GM21390 (cell line): ENCODE measurements around the gene RPUSD1.
"Not testable (repeated sequence)": the region's sequence is repeated elsewhere in the genome, so short reads cannot be mapped to it uniquely, and the experiment has no call there.

ENCODE experiments used
- ATAC-seq: cut with Tn5 transposase; IDR thresholded peaks from one replicate; pipeline ENCODE4 v1.9.1; 2021; ENCODE audit not compliant: unreplicated experiment

Gene RPUSD1

GRCh38 chr16:768428-768827 lies 19.8 kb downstream of the RPUSD1 start:
- no peak for ATAC-seq

- ATAC-seq: no peak
Measured at GRCh38 chr16:767743-768235, 20.4 kb downstream of the RPUSD1 start.

- ATAC-seq: no peak
Measured at GRCh38 chr16:766820-767640, 21.2 kb downstream of the RPUSD1 start.

GRCh38 chr16:766008-766819 lies 22.0 kb downstream of the RPUSD1 start:
- no peak for ATAC-seq

GRCh38 chr16:765488-765865 lies 22.7 kb downstream of the RPUSD1 start:
- no peak for ATAC-seq

GRCh38 chr16:764848-765487 lies 23.2 kb downstream of the RPUSD1 start:
- no peak for ATAC-seq

- no peak for ATAC-seq
Measured at GRCh38 chr16:764184-764750, 23.9 kb downstream of the RPUSD1 start.

- no peak for ATAC-seq
Measured at GRCh38 chr16:763369-764183, 24.6 kb downstream of the RPUSD1 start.

- no peak for ATAC-seq
Measured at GRCh38 chr16:762595-763268, 25.4 kb downstream of the RPUSD1 start.

GRCh38 chr16:761625-762513 lies 26.3 kb downstream of the RPUSD1 start:
- no peak for ATAC-seq

- ATAC-seq: no peak
Measured at GRCh38 chr16:760545-761343, 27.4 kb downstream of the RPUSD1 start, which contains the start of gene MSLN. MSLN (plus strand) TSS chr16:760734; CDS start chr16:762681, 1,947 bp downstream.

- no peak for ATAC-seq
Measured at GRCh38 chr16:760065-760464, 28.1 kb downstream of the RPUSD1 start.

GRCh38 chr16:759110-759910 lies 28.9 kb downstream of the RPUSD1 start:
- no peak for ATAC-seq

GRCh38 chr16:756428-756827 lies 31.8 kb downstream of the RPUSD1 start:
- no peak for ATAC-seq

- no peak for ATAC-seq
Measured at GRCh38 chr16:754656-755055, 33.5 kb downstream of the RPUSD1 start.

- ATAC-seq: not testable (repeated sequence)
Measured at GRCh38 chr16:754121-754607, 34.0 kb downstream of the RPUSD1 start.

- ATAC-seq: no peak
Measured at GRCh38 chr16:752007-752312, 36.2 kb downstream of the RPUSD1 start.
